NCI-H69 (cell line): ENCODE results near the gene NTRK3.

ENCODE experiments used
- DNase-seq: peaks from one replicate; lab custom pipeline; 2025; lab: John Stamatoyannopoulos, UW

Gene NTRK3

GRCh38 chr15:87977907-87978306 lies 278.6 kb downstream of the NTRK3 start:
- no peak for DNase-seq

- no peak for DNase-seq
Measured at GRCh38 chr15:87976552-87976951, 280.0 kb downstream of the NTRK3 start.

GRCh38 chr15:87973501-87974215 lies 282.9 kb downstream of the NTRK3 start:
- no peak for DNase-seq

- DNase-seq: no peak
Measured at GRCh38 chr15:87971076-87971475, 285.5 kb downstream of the NTRK3 start.

- DNase-seq: no peak
Measured at GRCh38 chr15:87967951-87968350, 288.6 kb downstream of the NTRK3 start.

GRCh38 chr15:87965304-87965703 lies 291.2 kb downstream of the NTRK3 start:
- no peak for DNase-seq

- no peak for DNase-seq
Measured at GRCh38 chr15:87962428-87962827, 294.1 kb downstream of the NTRK3 start.

GRCh38 chr15:87961851-87962420 lies 294.6 kb downstream of the NTRK3 start:
- no peak for DNase-seq

- DNase-seq: no peak
Measured at GRCh38 chr15:87959662-87960061, 296.9 kb downstream of the NTRK3 start.

- no peak for DNase-seq
Measured at GRCh38 chr15:87959080-87959479, 297.5 kb downstream of the NTRK3 start.

- no peak for DNase-seq
Measured at GRCh38 chr15:87955284-87955909, 301.1 kb downstream of the NTRK3 start.

- DNase-seq: no peak
Measured at GRCh38 chr15:87954793-87955192, 301.7 kb downstream of the NTRK3 start.

- DNase-seq: no peak
Measured at GRCh38 chr15:87952736-87953287, 303.7 kb downstream of the NTRK3 start.

GRCh38 chr15:87949575-87950223 lies 306.8 kb downstream of the NTRK3 start:
- no peak for DNase-seq

GRCh38 chr15:87949151-87949574 lies 307.4 kb downstream of the NTRK3 start:
- no peak for DNase-seq

GRCh38 chr15:87947560-87947959 lies 309.0 kb downstream of the NTRK3 start:
- no peak for DNase-seq

GRCh38 chr15:87945246-87945645 lies 311.3 kb downstream of the NTRK3 start:
- DNase-seq: no peak

- no peak for DNase-seq
Measured at GRCh38 chr15:87944691-87945090, 311.8 kb downstream of the NTRK3 start.

- no peak for DNase-seq
Measured at GRCh38 chr15:87944050-87944449, 312.5 kb downstream of the NTRK3 start.

GRCh38 chr15:87943626-87944025 lies 312.9 kb downstream of the NTRK3 start:
- no peak for DNase-seq

GRCh38 chr15:87942316-87942715 lies 314.2 kb downstream of the NTRK3 start:
- DNase-seq: no peak

GRCh38 chr15:87941606-87942005 lies 314.9 kb downstream of the NTRK3 start:
- no peak for DNase-seq

- no peak for DNase-seq
Measured at GRCh38 chr15:87940768-87941167, 315.8 kb downstream of the NTRK3 start.
